ES-I3 (cell line): ENCODE results near the gene GNPTG.

Experiments
- H3K36me3 ChIP-seq: 2 replicates; pipeline ENCODE4 v1.6.1; 2013; ENCODE audit warnings: mild to moderate bottlenecking, low read length, control low read depth, moderate library complexity; ENCODE audit not compliant: insufficient read depth
- H3K4me1 ChIP-seq: 2 replicates; pipeline ENCODE4 v1.6.1; 2013; ENCODE audit warnings: mild to moderate bottlenecking, control low read depth, low read length; ENCODE audit not compliant: insufficient read depth
- H3K9ac ChIP-seq: 2 replicates; pipeline ENCODE4 v1.6.1; 2013; ENCODE audit warnings: low read depth, mild to moderate bottlenecking, low read length, moderate library complexity
- H3K9me3 ChIP-seq: 2 replicates; pipeline ENCODE4 v1.6.1; 2013; ENCODE audit warnings: mild to moderate bottlenecking, low read length, moderate library complexity; ENCODE audit not compliant: control insufficient read depth, insufficient read depth

Gene GNPTG

DNA sequence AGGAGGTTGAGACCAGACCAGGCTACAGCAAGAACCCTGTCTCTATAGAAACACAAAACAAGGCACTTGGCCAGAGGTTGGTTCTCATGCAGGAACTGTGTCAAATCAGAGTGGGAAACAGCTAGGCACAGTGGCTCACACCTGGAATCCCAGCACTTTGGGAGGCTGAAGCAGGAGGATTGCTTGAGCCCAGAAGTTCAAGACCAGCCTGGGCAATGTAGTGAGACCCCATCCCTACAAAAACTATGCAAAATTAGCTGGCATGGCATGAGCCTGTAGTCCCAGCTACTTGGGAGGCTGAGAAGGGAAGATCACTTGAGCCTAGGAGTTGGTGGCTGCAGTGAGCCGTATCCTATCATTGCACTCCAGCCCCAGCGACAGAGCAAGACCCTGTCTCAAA, 61.1 kb downstream of the GNPTG start:
- Histone ChIP-seq H3K4me1 (no peaks in the 10 kb centered on the region), H3K9ac (no peak overlapping the region)

More for the DNA sequence above, 61.1 kb downstream of the GNPTG start:
- H3K36me3 ChIP-seq: no peaks in the 10 kb centered on the region
- no peaks in the 10 kb centered on the region for H3K9me3 ChIP-seq
